K562 (cell line): ENCODE data around the gene TPI1. TPM values are rescaled to one million over a fixed set of nuclear protein-coding genes. Genes with fewer than 3 reads are reported as not detected.

Source experiments
- FOXJ2 ChIP-seq: fragments of 200-800 bp; sonication (Bioruptor generic); IDR thresholded peaks from 2 replicates; pipeline ENCODE4 v1.6.1; 2016; ENCODE audit warnings: missing genetic modification characterization, missing compliant biosample characterization
- FOXP1 ChIP-seq: sonication (generic); formaldehyde crosslinking; IDR thresholded peaks from 2 replicates; pipeline ENCODE4 v1.8.0; 2022; ENCODE audit warnings: mild to moderate bottlenecking, missing genetic modification reagents
- FUS ChIP-seq: fragments of 200-400 bp; formaldehyde crosslinking; optimal IDR thresholded peaks from 2 replicates; pipeline ENCODE3; 2017; ENCODE audit warnings: low read depth, low read length
- MAFF ChIP-seq: IDR thresholded peaks from 2 replicates; pipeline ENCODE4 v1.6.1; 2012; ENCODE audit warnings: low read length, improper control_type of control experiment
- MYC ChIP-seq, 2 experiments: fragments of 250-450 bp in 1 of 2; sonication (Bioruptor Pico) in 1 of 2; IDR thresholded peaks; 2 replicates each; pipeline versions ENCODE4 v1.5.1 to v1.6.1; 2012 to 2021; ENCODE audit warnings: low read depth in 2 of 2, borderline replicate concordance in 1 of 2, improper control_type of control experiment in 1 of 2, low read length in 1 of 2, mild to moderate bottlenecking in 1 of 2, moderate library complexity in 1 of 2
- OTX1 ChIP-seq: fragments of 450-650 bp; formaldehyde crosslinking; IDR thresholded peaks from 2 replicates; pipeline ENCODE4 v1.4.0; 2022; ENCODE audit warnings: mild to moderate bottlenecking
- POLR2AphosphoS5 ChIP-seq: IDR thresholded peaks from 2 replicates; pipeline ENCODE4 v1.6.1; 2011; ENCODE audit warnings: mild to moderate bottlenecking, low read depth, low read length, moderate library complexity; ENCODE audit not compliant: control insufficient read depth, insufficient read depth
- PTTG1 ChIP-seq: fragments of 450-650 bp; IDR thresholded peaks from 2 replicates; pipeline ENCODE4 v1.6.1; 2016; ENCODE audit warnings: low read depth, mild to moderate bottlenecking, missing genetic modification characterization, missing compliant biosample characterization
- RFX5 ChIP-seq: IDR thresholded peaks from 2 replicates; pipeline ENCODE4 v1.6.1; 2011; ENCODE audit warnings: low read depth, mild to moderate bottlenecking, improper control_type of control experiment, low read length
- SIN3A ChIP-seq, 2 experiments: fragments of 150-350 bp in 1 of 2; IDR thresholded peaks; 2 replicates each; pipeline ENCODE4 v1.6.1; 2011 to 2016; ENCODE audit warnings: borderline replicate concordance in 2 of 2, low read depth in 2 of 2, low read length in 2 of 2, mild to moderate bottlenecking in 2 of 2, moderate library complexity in 2 of 2; ENCODE audit not compliant: control insufficient read depth in 1 of 2
- ZNF449 ChIP-seq: fragments of 250-450 bp; sonication (Bioruptor Pico); IDR thresholded peaks from 2 replicates; pipeline ENCODE4 v1.8.0; 2022; ENCODE audit warnings: moderate library complexity, mild to moderate bottlenecking, inconsistent platforms
- polyA plus RNA-seq, 8 experiments: library from polyadenylated mRNA; depleted of rRNA in 4 of 8; stranded (reverse) in 5 of 8; unstranded in 3 of 8; fragments of >200 nt; fragmentation: Nextera tagmentation in 2 of 8; fragmentation: Illumina TruSeq in 1 of 8; extraction: Ambion mirVana in 2 of 8; extraction: Trizol in 1 of 8; gene quantifications; 2 replicates each; pipeline versions ENCODE4 v1.2.1 to v1.2.3, GENCODE V29; 2011 to 2014; ENCODE audit warnings: inconsistent platforms in 1 of 8, missing spikeins in 1 of 8
- total RNA-seq, 7 experiments: library from RNA; depleted of rRNA in 6 of 7; stranded (reverse); fragments of >200 nt in 6 of 7; fragmentation: Illumina TruSeq in 2 of 7; extraction: Trizol in 2 of 7; gene quantifications; 2 replicates each; pipeline versions ENCODE4 v1.2.1 to v1.2.3, GENCODE V29; 2011 to 2021; ENCODE audit warnings: low replicate concordance in 1 of 7
- TF ChIP-seq, protein P1 (sequence below): fragments of 450-650 bp; IDR thresholded peaks from 2 replicates; pipeline ENCODE4 v1.6.1; 2016
- TF ChIP-seq, protein P2 (sequence below): fragments of 250-450 bp; sonication (Bioruptor Pico); IDR thresholded peaks from 2 replicates; pipeline ENCODE4 v1.8.0; 2021; ENCODE audit warnings: moderate library complexity, mild to moderate bottlenecking, inconsistent platforms
- TF ChIP-seq, protein P3 (sequence below): fragments of 150-350 bp; IDR thresholded peaks from 2 replicates; pipeline ENCODE4 v1.6.1; 2014; ENCODE audit warnings: low read depth, mild to moderate bottlenecking, low read length, borderline replicate concordance
- TF ChIP-seq, protein P4 (sequence below): fragments of 250-450 bp; sonication (Bioruptor Pico); IDR thresholded peaks from 2 replicates; pipeline ENCODE4 v1.5.0; 2021; ENCODE audit warnings: mild to moderate bottlenecking, moderate library complexity

Gene TPI1
- total and polyA plus RNA-seq, 9 of the 15 experiments (the other 6 are each of a cell fraction or from before 2014, with no cell fraction given), result 662 to 4,971 (median 892) TPM

DNA sequence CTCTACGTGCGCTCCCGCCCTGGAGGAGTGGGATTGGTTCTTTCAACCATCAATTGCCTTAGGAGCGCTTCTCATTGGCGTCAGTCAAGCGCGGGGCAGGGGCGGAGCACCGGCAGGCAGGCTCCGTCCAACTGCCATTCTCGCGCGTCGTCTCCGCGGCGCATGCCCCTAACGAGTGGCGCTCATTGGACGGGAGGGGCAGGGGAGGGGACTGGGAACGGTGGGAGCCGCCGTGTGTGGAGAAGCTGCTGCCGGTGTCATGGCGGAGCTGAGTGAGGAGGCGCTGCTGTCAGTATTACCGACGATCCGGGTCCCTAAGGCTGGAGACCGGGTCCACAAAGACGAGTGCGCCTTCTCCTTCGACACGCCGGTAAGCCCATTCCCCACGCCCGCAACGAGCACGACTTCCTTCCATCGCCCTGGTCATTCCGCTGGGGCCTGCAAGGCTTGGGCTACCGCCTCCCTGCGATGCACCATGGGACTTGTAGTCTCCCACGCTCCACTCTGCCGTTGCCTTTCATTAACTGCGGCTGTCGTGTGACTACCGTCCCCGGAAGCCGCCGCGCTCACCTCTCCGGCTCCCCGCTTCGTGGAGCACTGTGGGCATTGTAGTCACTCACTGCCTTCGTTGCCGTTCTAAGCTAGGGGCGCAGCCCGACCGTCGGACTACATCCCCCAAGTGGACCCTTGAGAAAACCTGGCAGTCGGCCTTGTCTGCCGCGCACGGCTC lies 15.2 kb upstream of the TPI1 start, which contains the start of gene USP5 (continued):
- TF ChIP-seq, protein P1, sequence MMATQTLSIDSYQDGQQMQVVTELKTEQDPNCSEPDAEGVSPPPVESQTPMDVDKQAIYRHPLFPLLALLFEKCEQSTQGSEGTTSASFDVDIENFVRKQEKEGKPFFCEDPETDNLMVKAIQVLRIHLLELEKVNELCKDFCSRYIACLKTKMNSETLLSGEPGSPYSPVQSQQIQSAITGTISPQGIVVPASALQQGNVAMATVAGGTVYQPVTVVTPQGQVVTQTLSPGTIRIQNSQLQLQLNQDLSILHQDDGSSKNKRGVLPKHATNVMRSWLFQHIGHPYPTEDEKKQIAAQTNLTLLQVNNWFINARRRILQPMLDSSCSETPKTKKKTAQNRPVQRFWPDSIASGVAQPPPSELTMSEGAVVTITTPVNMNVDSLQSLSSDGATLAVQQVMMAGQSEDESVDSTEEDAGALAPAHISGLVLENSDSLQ, result peak; percentile 98
- no peak for TF ChIP-seq MAFF
- TF ChIP-seq FOXJ2 (tag), result peak; percentile 93
- no peak for TF ChIP-seq OTX1
- TF ChIP-seq SIN3A (IDR thresholded peaks at IDR 0.05; ENCODE audit: borderline replicate concordance in 2 of 2, control insufficient read depth in 1 of 2, low read depth in 2 of 2, low read length in 2 of 2), result peak; percentile 45 to 76; a peak in 2 of 4 replicates
- TF ChIP-seq RFX5, result no peak
- TF ChIP-seq, protein P2, sequence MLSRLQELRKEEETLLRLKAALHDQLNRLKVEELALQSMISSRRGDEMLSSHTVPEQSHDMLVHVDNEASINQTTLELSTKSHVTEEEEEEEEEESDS (CRISPR knock-in tag), result no peak
- TF ChIP-seq POLR2AphosphoS5, result no peak; the same call in 1 of the 2 replicates
- TF ChIP-seq MYC (IDR thresholded peaks at IDR 0.05; ENCODE audit: low read depth, low read length), result peak; percentile 53; the same call in 1 of the 2 replicates
- no peak for TF ChIP-seq MYC (CRISPR knock-in tag; IDR thresholded peaks at IDR 0.05; ENCODE audit: borderline replicate concordance, low read depth)
- no peak for TF ChIP-seq FUS
- TF ChIP-seq, protein P3, sequence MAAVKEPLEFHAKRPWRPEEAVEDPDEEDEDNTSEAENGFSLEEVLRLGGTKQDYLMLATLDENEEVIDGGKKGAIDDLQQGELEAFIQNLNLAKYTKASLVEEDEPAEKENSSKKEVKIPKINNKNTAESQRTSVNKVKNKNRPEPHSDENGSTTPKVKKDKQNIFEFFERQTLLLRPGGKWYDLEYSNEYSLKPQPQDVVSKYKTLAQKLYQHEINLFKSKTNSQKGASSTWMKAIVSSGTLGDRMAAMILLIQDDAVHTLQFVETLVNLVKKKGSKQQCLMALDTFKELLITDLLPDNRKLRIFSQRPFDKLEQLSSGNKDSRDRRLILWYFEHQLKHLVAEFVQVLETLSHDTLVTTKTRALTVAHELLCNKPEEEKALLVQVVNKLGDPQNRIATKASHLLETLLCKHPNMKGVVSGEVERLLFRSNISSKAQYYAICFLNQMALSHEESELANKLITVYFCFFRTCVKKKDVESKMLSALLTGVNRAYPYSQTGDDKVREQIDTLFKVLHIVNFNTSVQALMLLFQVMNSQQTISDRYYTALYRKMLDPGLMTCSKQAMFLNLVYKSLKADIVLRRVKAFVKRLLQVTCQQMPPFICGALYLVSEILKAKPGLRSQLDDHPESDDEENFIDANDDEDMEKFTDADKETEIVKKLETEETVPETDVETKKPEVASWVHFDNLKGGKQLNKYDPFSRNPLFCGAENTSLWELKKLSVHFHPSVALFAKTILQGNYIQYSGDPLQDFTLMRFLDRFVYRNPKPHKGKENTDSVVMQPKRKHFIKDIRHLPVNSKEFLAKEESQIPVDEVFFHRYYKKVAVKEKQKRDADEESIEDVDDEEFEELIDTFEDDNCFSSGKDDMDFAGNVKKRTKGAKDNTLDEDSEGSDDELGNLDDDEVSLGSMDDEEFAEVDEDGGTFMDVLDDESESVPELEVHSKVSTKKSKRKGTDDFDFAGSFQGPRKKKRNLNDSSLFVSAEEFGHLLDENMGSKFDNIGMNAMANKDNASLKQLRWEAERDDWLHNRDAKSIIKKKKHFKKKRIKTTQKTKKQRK, result peak; percentile 72; the same call in 1 of the 2 replicates
- 0 out of 2 replicates have a peak, but pooled peaks have one; percentile 17 for TF ChIP-seq FOXP1 (CRISPR knock-in tag)
- TF ChIP-seq, protein P4, sequence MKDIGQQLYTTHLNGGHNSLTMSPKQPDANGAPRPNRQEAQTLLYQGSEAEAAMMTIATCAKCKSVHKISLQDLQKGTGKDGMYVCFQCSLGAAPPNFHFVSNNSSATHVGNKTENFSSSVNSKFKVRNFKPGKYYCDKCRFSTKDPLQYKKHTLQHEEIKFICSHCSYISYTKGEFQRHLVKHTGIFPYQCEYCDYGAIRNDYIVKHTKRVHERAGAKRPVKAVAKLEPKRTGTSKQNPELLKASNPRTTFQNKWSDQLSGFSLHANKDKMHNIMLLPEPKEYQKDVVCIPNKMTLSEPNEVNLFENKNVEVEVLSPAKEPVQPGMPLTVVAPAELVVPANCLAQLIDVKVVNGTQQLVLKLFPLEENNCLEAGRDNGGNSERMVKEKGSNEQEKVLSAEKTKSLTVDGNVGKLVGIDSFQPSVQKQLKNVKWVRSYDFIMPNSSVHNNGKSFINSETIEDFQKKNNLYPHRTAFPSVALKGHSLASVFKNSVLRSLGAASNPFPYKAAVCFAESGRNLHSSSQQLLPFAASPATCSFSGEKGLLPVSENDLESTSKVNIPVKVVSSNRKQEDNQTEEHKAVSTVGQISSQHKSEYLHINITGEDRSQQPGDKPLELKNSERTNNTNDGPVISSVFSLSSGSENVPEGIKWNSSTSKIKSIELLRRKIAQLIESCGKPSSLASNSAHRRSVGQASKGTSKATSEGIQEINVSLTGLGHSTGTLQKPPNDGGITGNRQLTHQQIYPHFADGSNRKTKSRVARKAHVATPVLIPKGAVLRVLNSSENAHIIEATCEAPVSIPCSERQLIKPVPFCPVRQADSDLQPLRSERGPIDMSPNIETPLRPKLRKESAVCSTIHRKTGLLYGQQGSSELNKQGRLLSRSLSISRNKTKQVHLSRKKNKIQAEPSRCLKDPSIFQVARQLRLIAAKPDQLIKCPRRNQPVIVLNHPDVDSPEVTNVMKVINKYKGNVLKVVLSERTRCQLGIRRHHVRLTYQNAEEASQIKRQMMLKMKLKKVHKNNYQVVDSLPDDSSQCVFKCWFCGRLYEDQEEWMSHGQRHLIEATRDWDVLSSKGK (CRISPR knock-in tag), result no peak
- peak; percentile 83 for TF ChIP-seq PTTG1
- 0 out of 2 replicates have a peak, but pooled peaks have one; percentile 48 for TF ChIP-seq ZNF449 (CRISPR knock-in tag)
